Fibroblast of skin of back (primary cell): ENCODE measurements around the gene FKBP9.
"Not testable (repeated sequence)": the region's sequence is repeated elsewhere in the genome, so short reads cannot be mapped to it uniquely, and the experiment has no call there.

Source experiments
- DNase-seq: peaks from one replicate; pipeline ENCODE4 v3.0.0-alpha.2; 2013

Gene FKBP9

GRCh38 chr7:32958046-32959025 is 1.1 kb downstream of the FKBP9 start:
- peak; percentile 85 for DNase-seq

- not testable (repeated sequence) for DNase-seq
These were observed 6.7 kb downstream of the FKBP9 start for GRCh38 chr7:32963880-32964301.

GRCh38 chr7:32964461-32965159 is 7.4 kb downstream of the FKBP9 start:
- DNase-seq, result not testable (repeated sequence)

GRCh38 chr7:32966489-32967267 is 9.4 kb downstream of the FKBP9 start:
- DNase-seq, result not testable (repeated sequence)

GRCh38 chr7:32967268-32967582 is 10.0 kb downstream of the FKBP9 start:
- DNase-seq, result not testable (repeated sequence)

- DNase-seq, result not testable (repeated sequence)
These were observed 14.7 kb downstream of the FKBP9 start for GRCh38 chr7:32971967-32972366.

GRCh38 chr7:32977159-32977558 is 19.9 kb downstream of the FKBP9 start:
- DNase-seq, result not testable (repeated sequence)

GRCh38 chr7:32979246-32979645 is 22.0 kb downstream of the FKBP9 start:
- peak; percentile 92 for DNase-seq

- DNase-seq, result not testable (repeated sequence)
These were observed 22.7 kb downstream of the FKBP9 start for GRCh38 chr7:32979902-32980301.

GRCh38 chr7:32988148-32988547 is 30.9 kb downstream of the FKBP9 start:
- DNase-seq, result not testable (repeated sequence)

- peak; percentile 38 for DNase-seq
These were observed 33.9 kb downstream of the FKBP9 start for GRCh38 chr7:32991068-32991585.

- not testable (repeated sequence) for DNase-seq
These were observed 34.9 kb downstream of the FKBP9 start for GRCh38 chr7:32991975-32992700.

- not testable (repeated sequence) for DNase-seq
These were observed 35.5 kb downstream of the FKBP9 start for GRCh38 chr7:32992750-32993149.

- DNase-seq, result peak; percentile 6
These were observed 40.7 kb downstream of the FKBP9 start for GRCh38 chr7:32997956-32998355.

- DNase-seq, result peak; percentile 82
These were observed 41.3 kb downstream of the FKBP9 start for GRCh38 chr7:32998361-32999171.

- not testable (repeated sequence) for DNase-seq
These were observed 42.1 kb downstream of the FKBP9 start for GRCh38 chr7:32999380-32999779.

GRCh38 chr7:33003111-33003510 is 45.9 kb downstream of the FKBP9 start:
- DNase-seq, result not testable (repeated sequence)

- not testable (repeated sequence) for DNase-seq
These were observed 46.9 kb downstream of the FKBP9 start for GRCh38 chr7:33004104-33004616.

GRCh38 chr7:33005193-33005592 is 48.0 kb downstream of the FKBP9 start:
- DNase-seq, result not testable (repeated sequence)

- DNase-seq, result not testable (repeated sequence)
These were observed 48.5 kb downstream of the FKBP9 start for GRCh38 chr7:33005690-33006089.

- DNase-seq, result no peak
These were observed 52.5 kb downstream of the FKBP9 start for GRCh38 chr7:33009734-33010133.
